SK-N-SH treated with all-trans-retinoic acid at 6 μM for 48 hours (cell line): ENCODE measurements around the gene CLEC16A.

Experiments
- ISL1 ChIP-seq: fragments of 250-450 bp; sonication (Bioruptor Pico); IDR thresholded peaks from 2 replicates; pipeline ENCODE4 v2.1.2; 2022; ENCODE audit warnings: mild to moderate bottlenecking, moderate library complexity
- PATZ1 ChIP-seq: fragments of 250-450 bp; sonication (Bioruptor Pico); IDR thresholded peaks from 2 replicates; pipeline ENCODE4 v1.8.0; 2020; ENCODE audit warnings: mild to moderate bottlenecking, moderate library complexity, borderline replicate concordance
- POU6F1 ChIP-seq: fragments of 250-450 bp; sonication (Bioruptor Pico); IDR thresholded peaks from 2 replicates; pipeline ENCODE4 v1.8.0; 2021; ENCODE audit warnings: low read depth, mild to moderate bottlenecking, moderate library complexity, borderline replicate concordance
- PPARA ChIP-seq: fragments of 250-450 bp; sonication (Bioruptor Pico); IDR thresholded peaks from 2 replicates; pipeline ENCODE4 v1.5.0; 2020; ENCODE audit warnings: mild to moderate bottlenecking, borderline replicate concordance
- TSHZ2 ChIP-seq: fragments of 250-450 bp; sonication (Bioruptor Pico); IDR thresholded peaks from 2 replicates; pipeline ENCODE4 v1.5.0; 2020; ENCODE audit warnings: mild to moderate bottlenecking, moderate library complexity
- ZFP3 ChIP-seq: fragments of 250-450 bp; sonication (Bioruptor Pico); IDR thresholded peaks from 2 replicates; pipeline ENCODE4 v1.5.0; 2020; ENCODE audit warnings: mild to moderate bottlenecking, moderate library complexity

- TF ChIP-seq PATZ1 (CRISPR knock-in tag) (no peak), PPARA (CRISPR knock-in tag) (no peak), ZFP3 (no peak), POU6F1 (CRISPR knock-in tag) (no peak), ISL1 (CRISPR knock-in tag) (no peak), TSHZ2 (CRISPR knock-in tag) (no peak)
These were observed 137.9 kb downstream of the CLEC16A start for GRCh38 chr16:11082108-11082859.
